Measurements from ENCODE around the gene NEDD4L.
"Not testable (repeated sequence)": the region's sequence is repeated elsewhere in the genome, so short reads cannot be mapped to it uniquely, and the experiment has no call there.

The NEDD4L gene

DNA sequence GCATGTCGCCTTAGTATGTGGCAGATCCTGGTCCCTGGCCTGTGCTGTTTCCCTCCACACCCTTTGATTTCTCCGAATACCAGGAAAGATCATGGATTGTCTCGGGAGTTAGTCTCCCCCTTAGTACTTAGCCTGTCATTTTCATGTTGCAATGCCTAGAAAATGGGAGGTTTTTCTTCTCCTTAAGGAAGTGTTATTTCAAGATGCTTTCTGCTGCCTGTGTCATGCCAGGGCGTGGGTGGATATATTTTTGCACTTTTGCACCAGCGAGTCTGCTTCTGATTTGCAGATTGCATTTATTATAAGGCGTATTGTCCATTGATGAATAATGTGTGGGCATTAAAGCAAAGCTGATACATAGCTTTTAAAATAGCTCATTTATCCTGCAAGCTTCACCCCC is 223.5 kb downstream of the NEDD4L start:
- H3K4me3 Mint-ChIP-seq, result no peak overlapping the region
- no peaks in the 10 kb centered on the region for H3K36me3 Mint-ChIP-seq
- H3K27me3 Mint-ChIP-seq, result no peaks in the 10 kb centered on the region
- H3K27ac Mint-ChIP-seq, result no peak overlapping the region
- H3K9me3 Mint-ChIP-seq (ENCODE audit: low read depth), result no peaks in the 10 kb centered on the region
- H3K4me1 Mint-ChIP-seq (ENCODE audit: low read depth), result peaks cover 7% of the 10 kb centered on the region

DNA sequence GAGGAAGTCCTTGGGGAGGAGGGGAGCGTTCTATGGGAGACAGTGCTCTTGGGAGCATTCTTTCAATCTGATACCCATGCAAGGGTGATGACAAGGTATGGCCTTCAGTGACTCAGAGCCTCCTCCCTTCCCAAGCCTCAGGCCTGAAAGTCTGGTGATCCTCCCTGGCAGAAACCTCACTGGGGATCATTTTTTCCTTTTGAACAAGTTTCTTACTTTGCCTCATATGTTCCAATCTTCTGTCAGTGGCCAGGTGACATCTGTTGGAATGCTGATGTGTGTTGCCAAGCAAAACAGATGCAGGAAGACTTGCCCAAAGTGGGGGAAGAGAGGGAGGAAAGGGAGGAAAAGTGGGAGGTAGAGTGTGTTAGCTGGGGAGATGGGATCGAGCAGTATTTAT is 224.8 kb downstream of the NEDD4L start:
- no peaks in the 10 kb centered on the region for H3K9me3 Mint-ChIP-seq (ENCODE audit: low read depth)
- peaks cover 12% of the 10 kb centered on the region for H3K4me1 Mint-ChIP-seq (ENCODE audit: low read depth)
- H3K27me3 Mint-ChIP-seq, result no peaks in the 10 kb centered on the region
- H3K36me3 Mint-ChIP-seq, result no peaks in the 10 kb centered on the region
- no peak overlapping the region for H3K4me3 Mint-ChIP-seq
- no peak overlapping the region for H3K27ac Mint-ChIP-seq

DNA sequence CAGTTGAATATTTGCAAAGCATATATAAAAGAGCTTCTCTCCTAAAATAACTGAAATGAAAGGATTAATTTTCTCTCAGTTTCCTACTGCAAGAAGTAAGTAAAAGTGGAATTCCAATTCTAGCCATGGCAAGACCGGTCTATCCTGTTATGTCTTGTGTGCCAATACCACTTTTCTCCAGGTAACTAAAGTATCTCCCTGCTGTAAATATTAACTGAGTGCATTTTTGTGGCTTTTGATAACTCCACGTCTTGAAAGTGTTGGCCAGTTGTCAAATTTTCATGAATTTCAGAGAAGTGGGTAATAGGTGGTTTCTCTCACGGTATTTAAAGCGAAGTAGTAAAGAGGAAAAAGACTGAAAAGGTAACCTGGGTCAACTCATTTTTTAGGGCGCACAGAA is 225.9 kb downstream of the NEDD4L start:
- Mint-ChIP-seq H3K27ac (no peak overlapping the region), H3K4me1 (ENCODE audit: low read depth) (peaks cover 12% of the 10 kb centered on the region), H3K36me3 (no peaks in the 10 kb centered on the region), H3K27me3 (no peaks in the 10 kb centered on the region), H3K4me3 (no peak overlapping the region), H3K9me3 (ENCODE audit: low read depth) (no peaks in the 10 kb centered on the region)

DNA sequence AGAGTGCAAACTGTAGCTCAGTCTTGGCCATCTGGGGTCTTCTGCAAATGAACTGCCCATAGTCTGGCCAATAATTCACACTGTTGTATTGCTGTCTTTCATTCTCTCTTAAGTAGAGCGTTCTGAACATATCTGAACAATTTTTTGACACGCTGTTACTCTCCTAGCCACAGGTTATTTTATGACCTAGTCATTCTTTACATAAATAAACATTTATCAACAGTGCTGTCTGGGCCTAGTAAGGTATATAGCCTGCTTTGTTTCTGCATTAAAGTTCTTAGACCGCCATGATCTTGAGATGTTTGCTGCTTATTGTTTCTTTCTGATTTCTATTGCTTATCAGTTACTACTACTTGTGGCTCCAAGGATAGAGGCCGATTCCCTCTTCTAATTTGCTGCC is 226.4 kb downstream of the NEDD4L start:
- Mint-ChIP-seq H3K4me1 (ENCODE audit: low read depth) (peaks cover 12% of the 10 kb centered on the region), H3K9me3 (ENCODE audit: low read depth) (no peaks in the 10 kb centered on the region), H3K27me3 (no peaks in the 10 kb centered on the region), H3K4me3 (no peak overlapping the region), H3K36me3 (no peaks in the 10 kb centered on the region), H3K27ac (no peak overlapping the region)

DNA sequence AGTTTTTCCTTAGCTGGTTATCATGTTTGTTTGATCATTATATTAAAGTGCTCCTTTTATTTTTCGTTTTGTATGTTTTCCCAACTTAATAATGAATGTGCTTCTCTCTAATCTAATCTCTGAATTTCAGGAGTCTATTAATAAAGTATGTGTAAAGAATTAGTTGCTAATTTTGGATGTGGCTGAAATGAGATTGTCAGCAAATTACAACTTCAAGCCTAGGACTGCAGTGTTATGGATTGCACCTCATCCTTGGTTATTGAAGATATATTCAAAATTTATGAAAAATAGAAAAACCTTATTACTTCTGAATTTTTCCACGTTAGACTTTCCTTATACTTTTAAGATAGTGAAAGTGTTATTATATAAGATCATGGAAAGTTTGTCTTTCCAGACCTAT is 227.7 kb downstream of the NEDD4L start:
- Mint-ChIP-seq H3K4me3 (no peak overlapping the region), H3K27ac (no peak overlapping the region), H3K27me3 (no peaks in the 10 kb centered on the region)

DNA sequence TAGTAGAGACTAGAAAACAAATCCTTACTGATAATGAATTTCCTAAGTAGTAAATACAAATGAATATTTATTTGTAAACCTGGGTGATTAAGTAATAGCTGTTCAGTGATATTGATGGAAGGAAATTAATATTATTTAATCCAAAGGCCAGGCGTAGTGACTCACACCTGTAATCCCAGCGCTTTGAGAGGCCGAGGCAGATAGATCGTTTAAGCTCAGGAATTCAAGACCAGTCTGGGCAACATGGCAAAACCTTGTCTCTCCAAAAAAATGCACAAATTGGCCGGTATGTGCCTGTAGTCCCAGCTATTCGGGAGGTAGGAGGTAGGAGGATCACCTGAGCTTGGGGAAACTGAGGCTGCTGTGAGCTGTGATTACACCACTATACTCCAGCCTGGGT is 228.2 kb downstream of the NEDD4L start:
- Mint-ChIP-seq H3K27ac (no peak overlapping the region), H3K27me3 (no peaks in the 10 kb centered on the region), H3K4me1 (ENCODE audit: low read depth) (peaks cover 12% of the 10 kb centered on the region), H3K36me3 (no peaks in the 10 kb centered on the region), H3K4me3 (no peak overlapping the region), H3K9me3 (ENCODE audit: low read depth) (no peaks in the 10 kb centered on the region)

More for the DNA sequence above, 227.7 kb downstream of the NEDD4L start:
- no peaks in the 10 kb centered on the region for H3K9me3 Mint-ChIP-seq (ENCODE audit: low read depth)
- no peaks in the 10 kb centered on the region for H3K36me3 Mint-ChIP-seq
- peaks cover 12% of the 10 kb centered on the region for H3K4me1 Mint-ChIP-seq (ENCODE audit: low read depth)

DNA sequence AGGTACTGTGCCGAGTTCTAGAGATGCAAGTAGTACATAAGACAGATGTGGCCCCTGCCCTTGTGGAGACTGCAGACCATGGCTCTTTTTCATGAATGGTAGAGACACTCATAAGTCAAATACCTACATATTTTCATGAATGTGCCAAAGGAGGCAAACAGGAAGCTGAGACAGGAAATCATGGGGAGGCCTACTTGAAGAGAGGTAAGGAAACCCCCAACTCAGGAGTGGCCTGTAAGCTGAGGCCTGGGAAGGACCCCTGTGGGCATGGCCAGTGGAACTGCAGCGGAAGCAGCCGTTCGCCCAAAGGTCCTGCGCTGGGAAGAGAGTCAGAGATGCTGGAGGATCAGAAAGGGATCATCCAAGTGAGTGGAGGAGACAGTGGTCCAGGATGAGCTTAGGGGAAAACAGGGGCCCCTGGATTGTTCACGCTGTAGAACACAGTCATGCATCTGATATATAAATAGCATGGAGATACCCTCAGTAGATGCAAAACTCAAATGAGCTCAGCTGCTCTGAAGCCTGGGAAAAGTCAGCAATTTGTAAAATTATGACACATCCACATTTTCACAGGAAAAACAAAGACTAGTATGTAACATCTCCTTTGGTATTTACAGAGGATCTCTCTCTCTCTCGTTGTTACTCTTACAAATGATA is 228.9 kb downstream of the NEDD4L start:
- peaks cover 12% of the 10 kb centered on the region for H3K4me1 Mint-ChIP-seq (ENCODE audit: low read depth)
- no peaks in the 10 kb centered on the region for H3K36me3 Mint-ChIP-seq
- H3K9me3 Mint-ChIP-seq (ENCODE audit: low read depth), result no peaks in the 10 kb centered on the region
- H3K27ac Mint-ChIP-seq, result no peak overlapping the region
- H3K27me3 Mint-ChIP-seq, result no peaks in the 10 kb centered on the region
- no peak overlapping the region for H3K4me3 Mint-ChIP-seq

DNA sequence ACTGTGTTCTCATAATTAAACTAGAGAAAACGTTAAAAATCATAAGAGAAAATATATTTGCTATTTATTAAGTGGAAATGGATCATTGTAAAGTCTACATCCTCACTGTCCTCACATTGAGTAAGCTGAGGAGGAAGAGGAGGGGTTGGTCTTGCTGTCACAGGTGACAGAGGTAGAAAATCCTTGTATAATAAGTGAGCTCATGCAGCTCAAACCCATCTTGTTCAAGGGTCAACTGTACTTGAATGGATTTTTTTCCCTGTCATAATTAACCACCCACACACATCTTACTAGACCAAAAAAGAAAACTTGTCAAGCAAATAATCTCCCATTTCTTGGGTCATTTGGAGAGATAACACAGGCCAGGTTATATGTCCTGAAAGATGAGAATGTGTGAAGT is 231.2 kb downstream of the NEDD4L start:
- H3K4me1 Mint-ChIP-seq (ENCODE audit: low read depth), result peaks cover 12% of the 10 kb centered on the region
- H3K36me3 Mint-ChIP-seq, result no peaks in the 10 kb centered on the region
- no peak overlapping the region for H3K4me3 Mint-ChIP-seq
- no peaks in the 10 kb centered on the region for H3K27me3 Mint-ChIP-seq
- no peaks in the 10 kb centered on the region for H3K9me3 Mint-ChIP-seq (ENCODE audit: low read depth)
- no peak overlapping the region for H3K27ac Mint-ChIP-seq

DNA sequence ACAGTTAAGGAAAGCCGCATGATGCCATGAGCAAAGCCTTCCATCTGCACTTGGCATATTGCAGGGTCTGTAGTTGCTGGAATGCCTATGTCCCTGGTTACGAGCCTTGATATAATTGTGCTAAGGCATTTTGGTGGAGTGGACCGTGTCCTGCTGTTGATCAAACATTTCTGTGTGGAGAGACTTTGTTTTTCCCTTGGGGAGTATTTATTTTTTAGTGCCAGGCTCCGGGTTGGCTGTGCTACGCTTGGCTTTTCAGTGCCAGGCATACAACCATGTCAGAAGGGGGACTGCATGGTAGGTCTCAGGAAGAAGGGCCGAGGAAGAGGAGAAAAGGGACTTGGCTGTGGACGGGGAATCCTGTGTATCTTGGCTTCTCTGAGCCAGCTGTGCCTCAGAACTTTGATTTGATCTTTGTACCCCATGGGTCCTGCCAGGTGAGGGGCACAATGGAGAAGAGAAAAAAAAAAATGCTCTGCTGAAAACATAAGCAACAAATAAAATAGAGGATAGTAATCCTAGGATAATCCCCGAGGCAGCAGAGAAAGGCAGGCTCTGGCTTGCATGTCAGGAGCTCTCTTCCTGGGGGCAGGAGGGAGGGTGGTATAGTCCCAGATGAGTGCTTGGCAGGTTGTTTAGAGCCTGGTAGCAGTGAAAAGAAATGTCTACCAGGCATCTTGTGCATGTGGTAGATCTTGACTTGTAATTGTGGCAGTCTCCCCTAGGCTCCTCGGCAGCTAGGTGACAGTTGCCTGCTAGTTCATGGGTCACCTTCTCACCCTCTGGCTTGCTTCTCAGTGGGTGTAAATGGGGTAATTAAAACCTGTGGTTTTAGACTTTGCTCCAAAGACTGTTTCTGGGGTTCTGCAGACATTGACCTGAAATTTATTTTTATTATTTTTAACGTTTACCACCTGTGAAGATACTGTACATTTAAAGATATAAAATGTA is 233.0 kb downstream of the NEDD4L start:
- H3K36me3 Mint-ChIP-seq, result peaks cover 1% of the 10 kb centered on the region
- no peak overlapping the region for H3K4me3 Mint-ChIP-seq
- H3K27ac Mint-ChIP-seq, result no peak overlapping the region
- no peaks in the 10 kb centered on the region for H3K9me3 Mint-ChIP-seq (ENCODE audit: low read depth)
- H3K4me1 Mint-ChIP-seq (ENCODE audit: low read depth), result peaks cover 12% of the 10 kb centered on the region
- H3K27me3 Mint-ChIP-seq, result no peaks in the 10 kb centered on the region

DNA sequence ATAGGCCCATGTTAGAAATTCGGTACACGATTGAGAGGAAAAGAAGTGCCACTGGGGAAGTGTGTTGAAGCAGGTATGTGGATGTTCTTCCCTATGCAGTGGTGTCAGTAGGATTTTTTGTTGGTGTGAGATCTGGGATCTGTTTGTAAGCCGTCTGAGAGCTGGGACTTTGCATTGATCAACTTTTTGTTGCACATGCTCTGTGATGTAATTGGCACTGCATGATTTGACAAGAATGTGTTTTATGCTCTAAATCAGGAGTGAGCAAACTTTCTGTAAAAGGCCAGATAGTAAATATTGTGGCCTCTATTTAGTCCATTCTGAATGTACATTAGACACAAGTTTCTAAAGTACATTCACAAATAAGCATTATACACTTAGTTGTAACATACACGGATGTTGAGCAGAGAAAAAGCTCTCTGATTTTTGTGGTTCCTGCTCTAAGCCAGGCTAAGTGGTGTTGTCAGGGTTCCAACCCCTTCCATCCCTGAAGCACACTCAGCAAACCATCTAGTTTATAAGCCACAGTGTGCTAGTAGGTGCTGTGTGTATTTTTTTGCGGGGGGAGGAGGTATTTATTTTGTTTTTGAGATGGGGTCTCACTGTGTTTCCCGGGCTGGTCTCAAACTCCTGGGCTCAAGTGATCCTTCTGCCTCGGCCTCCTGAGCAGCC is 235.6 kb downstream of the NEDD4L start:
- no peak overlapping the region for H3K27ac Mint-ChIP-seq
- no peaks in the 10 kb centered on the region for H3K4me1 Mint-ChIP-seq (ENCODE audit: low read depth)
- H3K36me3 Mint-ChIP-seq, result peaks cover 2% of the 10 kb centered on the region
- no peak overlapping the region for H3K4me3 Mint-ChIP-seq
- no peaks in the 10 kb centered on the region for H3K9me3 Mint-ChIP-seq (ENCODE audit: low read depth)
- H3K27me3 Mint-ChIP-seq, result no peaks in the 10 kb centered on the region

DNA sequence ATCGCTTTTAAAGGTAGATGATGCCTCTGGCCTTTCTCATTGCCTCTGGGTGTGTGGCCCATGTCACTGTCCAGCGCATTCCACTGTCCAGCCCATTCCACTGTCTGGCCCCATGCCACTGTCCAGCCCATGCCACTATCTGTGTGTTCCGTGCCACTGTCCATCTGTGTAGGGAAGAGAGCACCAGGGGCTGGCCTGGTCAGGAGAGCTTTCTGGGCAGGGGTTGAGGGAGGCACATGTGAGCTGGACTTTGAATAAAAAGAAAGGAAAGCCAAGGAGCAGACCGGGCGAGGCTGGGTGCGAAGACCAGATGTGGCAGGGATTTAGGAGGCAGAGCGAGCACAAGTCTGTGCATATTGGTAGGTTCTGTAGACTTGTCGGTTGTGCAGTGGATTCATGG is 236.2 kb downstream of the NEDD4L start:
- H3K9me3 Mint-ChIP-seq (ENCODE audit: low read depth), result no peaks in the 10 kb centered on the region

DNA sequence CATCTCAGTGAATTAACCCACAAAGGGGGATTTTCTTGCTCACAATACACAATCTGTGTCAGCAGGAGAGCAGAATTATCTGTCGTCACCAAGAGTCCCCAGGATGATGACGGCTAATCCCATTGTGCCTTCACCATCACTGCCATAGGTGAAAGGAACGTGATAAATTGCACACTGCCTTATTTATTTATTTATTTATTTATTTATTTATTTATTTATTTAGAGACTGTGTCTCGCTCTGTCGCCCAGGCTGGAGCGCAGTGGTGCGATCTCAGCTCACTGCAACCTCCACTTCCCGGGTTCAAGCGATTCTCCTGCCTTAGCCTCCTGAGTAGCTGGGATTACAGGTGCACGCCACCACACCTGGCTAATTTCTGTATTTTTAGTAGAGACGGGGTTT is 238.8 kb downstream of the NEDD4L start:
- H3K4me1 Mint-ChIP-seq (ENCODE audit: low read depth); H3K9me3 Mint-ChIP-seq (ENCODE audit: low read depth); H3K36me3 Mint-ChIP-seq; H3K4me3 Mint-ChIP-seq; H3K27ac Mint-ChIP-seq; H3K27me3 Mint-ChIP-seq: not testable (repeated sequence)

More for the DNA sequence above, 236.2 kb downstream of the NEDD4L start:
- no peaks in the 10 kb centered on the region for H3K4me1 Mint-ChIP-seq (ENCODE audit: low read depth)
- no peak overlapping the region for H3K4me3 Mint-ChIP-seq
- no peaks in the 10 kb centered on the region for H3K27me3 Mint-ChIP-seq
- peaks cover 2% of the 10 kb centered on the region for H3K36me3 Mint-ChIP-seq
- H3K27ac Mint-ChIP-seq, result no peak overlapping the region

DNA sequence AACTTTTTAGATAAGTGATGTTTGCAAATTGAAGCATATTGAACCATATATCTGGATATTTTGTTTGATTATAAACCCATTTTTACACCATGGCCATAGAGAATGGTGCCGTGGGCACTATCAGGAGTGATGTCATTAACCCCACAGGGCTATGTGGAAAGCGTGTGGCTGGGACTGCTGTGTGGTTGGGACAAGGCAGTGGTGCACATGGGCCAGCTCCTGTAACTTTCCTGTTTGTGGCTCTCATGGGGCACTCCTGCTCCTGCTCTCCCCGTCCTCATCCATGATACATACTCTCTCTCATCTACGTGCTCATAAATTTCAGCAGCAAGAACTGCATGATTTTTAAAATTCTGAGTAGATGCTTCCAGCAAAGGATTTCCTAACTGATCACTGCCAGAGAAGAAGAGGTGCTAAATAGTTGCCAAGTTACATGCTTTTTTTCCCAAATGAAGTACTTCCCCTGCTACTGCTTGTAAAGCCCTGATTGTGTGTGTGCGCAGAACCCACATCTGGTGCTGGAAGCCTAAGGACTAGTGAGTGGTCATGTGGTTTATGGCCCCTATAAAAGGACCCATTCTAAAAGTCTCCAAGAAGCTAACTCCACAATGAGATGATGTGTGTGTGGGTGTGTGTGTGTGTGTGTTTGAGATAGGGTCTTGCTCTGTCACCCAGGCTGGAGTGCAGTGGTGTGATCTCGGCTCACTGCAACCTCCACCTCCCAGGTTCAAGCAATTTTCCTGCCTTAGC is 240.8 kb downstream of the NEDD4L start:
- no peak overlapping the region for H3K27ac Mint-ChIP-seq
- H3K27me3 Mint-ChIP-seq, result no peaks in the 10 kb centered on the region
- no peaks in the 10 kb centered on the region for H3K4me1 Mint-ChIP-seq (ENCODE audit: low read depth)
- H3K9me3 Mint-ChIP-seq (ENCODE audit: low read depth), result no peaks in the 10 kb centered on the region
- H3K4me3 Mint-ChIP-seq, result no peak overlapping the region
- peaks cover 2% of the 10 kb centered on the region for H3K36me3 Mint-ChIP-seq

DNA sequence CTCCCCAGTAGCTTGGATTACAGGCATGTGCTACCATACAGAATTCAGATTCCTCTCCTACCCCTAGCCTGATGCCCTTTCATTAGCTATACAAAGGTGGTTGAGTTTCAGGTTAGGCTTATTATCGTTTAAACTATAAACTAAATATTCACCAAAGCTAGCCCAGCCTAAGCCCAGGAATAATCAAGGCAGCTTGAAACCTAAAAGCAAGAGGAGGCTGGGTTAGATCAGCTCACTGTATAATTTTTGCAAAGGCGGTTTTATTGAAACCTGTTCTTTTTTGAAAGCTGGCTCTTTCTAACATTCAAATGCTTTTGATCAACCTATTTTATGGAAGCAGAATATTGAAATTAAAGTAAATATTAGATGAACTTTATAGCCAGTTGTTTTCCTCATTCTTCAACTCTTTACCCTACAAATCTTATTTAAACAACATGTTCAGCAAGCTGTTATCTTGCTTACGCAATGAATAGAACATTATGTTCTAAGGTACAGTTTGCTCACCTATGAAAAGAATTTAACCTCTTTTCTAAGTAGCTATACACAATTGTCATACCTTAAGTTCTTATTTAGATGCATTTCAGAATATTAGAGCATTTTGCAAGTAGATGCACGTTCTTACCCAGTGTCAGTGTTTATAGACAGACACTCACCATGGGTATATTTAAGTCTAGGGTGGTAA is 241.6 kb downstream of the NEDD4L start:
- Mint-ChIP-seq H3K27ac (no peak overlapping the region), H3K27me3 (no peaks in the 10 kb centered on the region), H3K9me3 (ENCODE audit: low read depth) (no peaks in the 10 kb centered on the region), H3K4me1 (ENCODE audit: low read depth) (no peaks in the 10 kb centered on the region), H3K4me3 (no peak overlapping the region), H3K36me3 (peaks cover 2% of the 10 kb centered on the region)
